Psoas muscle (tissue), 8 donors: ENCODE measurements around the gene TMTC2. TPM values are rescaled to one million over a fixed set of nuclear protein-coding genes. Genes with fewer than 3 reads are reported as not detected.

Experiments used
- ATAC-seq, 4 donors: fragments of 200-7000 bp; cut with Tn5 transposase; one replicate each; pipeline ENCODE4 v1.9.1; 2020; ENCODE audit warnings: moderate library complexity in 3 of 4, mild to moderate bottlenecking in 2 of 4
- DNase-seq, 2 donors: peaks; one replicate each; pipeline ENCODE4 v3.0.0-alpha.2; 2020
- H3K27ac ChIP-seq: fragments of 200-600 bp; one replicate; pipeline ENCODE4 v1.8.0; 2022
- H3K27me3 ChIP-seq, 3 donors: fragments of 200-600 bp in 1 of 3; one replicate each; pipeline versions ENCODE4 v1.6.1 to v1.8.0; 2013 to 2022; ENCODE audit warnings: low read length in 2 of 3, mild to moderate bottlenecking in 2 of 3, moderate library complexity in 1 of 3; ENCODE audit not compliant: insufficient read depth in 3 of 3
- H3K36me3 ChIP-seq, 2 donors: fragments of 200-600 bp in 1 of 2; one replicate each; pipeline versions ENCODE4 v1.6.1 to v1.8.0; 2013 to 2022; ENCODE audit warnings: low read depth in 1 of 2, mild to moderate bottlenecking in 1 of 2, moderate library complexity in 1 of 2; ENCODE audit not compliant: insufficient read depth in 1 of 2
- H3K4me1 ChIP-seq: fragments of 200-600 bp; one replicate; pipeline ENCODE4 v1.8.0; 2022
- H3K4me3 ChIP-seq: fragments of 200-600 bp; one replicate; pipeline ENCODE4 v1.8.0; 2022; ENCODE audit warnings: mild to moderate bottlenecking
- H3K9me3 ChIP-seq: fragments of 200-600 bp; one replicate; pipeline ENCODE4 v1.8.0; 2022
- CTCF ChIP-seq: fragments of 200-600 bp; IDR thresholded peaks from one replicate; pipeline ENCODE4 v1.8.0; 2022; ENCODE audit warnings: antibody characterized with exemption
- WGBS, 3 donors: extraction: QIAGEN DNeasy Blood & Tissue Kit; methylation state at CpG; one replicate each; pipeline versions ENCODE4 v1.1.6 to v1.1.7; 2013; 5-methylcytosine and 5-hydroxymethylcytosine counted together
- intact Hi-C, 2 donors: fragments of 100-400 bp; cut with DNase I; formaldehyde crosslinking; loops; one replicate each; pipeline versions ENCODE4 v1.11.0 to v1.14.2; 2022
- polyA plus RNA-seq, 3 donors: library from polyadenylated mRNA; stranded (reverse); fragments of 200-250 nt; gene quantifications; one replicate each; pipeline ENCODE4 v1.2.3, GENCODE V29; 2013
- total RNA-seq, 4 donors: library from RNA; stranded (reverse); fragmentation: NEBNext Ultra II Directional in 2 of 4; extraction: Animal tissue kit (Norgen Biotek cat#: 25700) in 2 of 4; gene quantifications; one replicate each; pipeline versions ENCODE4 v1.2.1 to v1.2.4, GENCODE V29; 2021 to 2023
- donor health status: healthy with polysubstance abuse.
- donor health status: DM: no; HTN: no; CAD: no; lungs with moderate emphysema.
- donor health status: Bipolar disorder and iron deficiency.
- donor health status: healthy.
- donor health status: DM: yes; HTN: yes; CAD: no.
- donor health status: DM: no; HTN: no; CAD: no.
- donor health status: DM: no; HTN: no; CAD: no.
- donor health status: DM: yes; HTN: yes; CAD: no.

The TMTC2 gene
- total and polyA plus RNA-seq, 7 donors, result 0.85 to 2.7 (median 1.8) TPM

GRCh38 chr12:82964446-82964845 is 277.7 kb downstream of the TMTC2 start:
- intact Hi-C loops, result no loop called here
- Histone ChIP-seq H3K4me3 (no peak overlapping the region), H3K27ac (no peak overlapping the region), H3K27me3 (no peaks in the 10 kb centered on the region), H3K36me3 (no peaks in the 10 kb centered on the region), H3K9me3 (no peaks in the 10 kb centered on the region), H3K4me1 (no peaks in the 10 kb centered on the region)
- no peak for TF ChIP-seq CTCF
- ATAC-seq (no peak), DNase-seq (no peak)
- WGBS, 3 donors, result 41 to 55% (median 41%) methylated on average over 3 of the region's 3 CpGs

- Histone ChIP-seq H3K4me1 (no peaks in the 10 kb centered on the region), H3K27me3 (no peaks in the 10 kb centered on the region), H3K27ac (no peak overlapping the region), H3K36me3 (no peaks in the 10 kb centered on the region), H3K4me3 (no peak overlapping the region), H3K9me3 (no peaks in the 10 kb centered on the region)
- TF ChIP-seq CTCF, result no peak
- intact Hi-C loops, result no loop called here
- DNase-seq, result no peak
- ATAC-seq, result no peak
- 72 to 83% (median 80%) methylated on average over 2 of the region's 2 CpGs for WGBS, 3 donors
These were observed 279.4 kb downstream of the TMTC2 start for GRCh38 chr12:82966001-82966559.

- WGBS, 3 donors, result 86 to 92% (median 89%) methylated on average over 3 of the region's 3 CpGs
- H3K4me1 ChIP-seq, result no peaks in the 10 kb centered on the region
- H3K27me3 ChIP-seq, result no peaks in the 10 kb centered on the region
- H3K36me3 ChIP-seq, result no peaks in the 10 kb centered on the region
- no peak overlapping the region for H3K27ac ChIP-seq
- intact Hi-C loops, result no loop called here
- no peaks in the 10 kb centered on the region for H3K9me3 ChIP-seq
- TF ChIP-seq CTCF, result no peak
- no peak overlapping the region for H3K4me3 ChIP-seq
- no peak for ATAC-seq
- no peak for DNase-seq
These were observed 282.1 kb downstream of the TMTC2 start for GRCh38 chr12:82968631-82969367.

DNA sequence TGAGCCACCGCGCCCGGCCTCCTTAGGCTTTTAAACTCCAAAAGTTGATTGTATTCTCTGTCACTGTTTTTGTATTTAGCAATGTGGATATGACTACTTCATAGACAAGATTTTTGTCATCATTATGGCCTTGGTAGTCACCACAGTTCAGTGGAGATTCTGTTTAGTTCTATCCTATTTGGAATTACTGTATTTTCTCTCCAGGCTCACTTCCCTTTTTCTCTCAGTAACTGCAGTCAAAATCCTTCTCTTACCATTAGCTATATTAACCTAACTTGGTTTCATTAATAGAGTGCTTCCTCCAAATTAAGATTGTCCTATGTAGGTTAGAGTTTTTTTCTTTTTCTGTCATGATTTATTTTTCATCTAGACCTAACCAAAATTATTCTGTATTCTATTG is 283.9 kb downstream of the TMTC2 start:
- ATAC-seq, result no peak
- no peak overlapping the region for H3K27ac ChIP-seq
- DNase-seq, result no peak

More for the DNA sequence above, 283.9 kb downstream of the TMTC2 start:
- Histone ChIP-seq H3K9me3 (no peaks in the 10 kb centered on the region), H3K4me3 (no peak overlapping the region), H3K27me3 (no peaks in the 10 kb centered on the region), H3K4me1 (no peaks in the 10 kb centered on the region), H3K36me3 (no peaks in the 10 kb centered on the region)
- 97 to 100% (median 97%) methylated on average over 3 of the region's 3 CpGs for WGBS, 3 donors
- TF ChIP-seq CTCF, result no peak
- intact Hi-C loops, result no loop called here
